ENCODE measurements around the gene RWDD1. TPM values are rescaled to one million over a fixed set of nuclear protein-coding genes. Genes with fewer than 3 reads are reported as not detected.
A peak's percentile ranks its signal among the peaks of the same experiment; 100 is the strongest.

RWDD1 gene
- total and polyA plus RNA-seq, 9 donors, result 52.3 to 65.7 (median 56.8) TPM

- Histone ChIP-seq H3K27me3 (ENCODE audit: control insufficient read depth, insufficient read depth, low read length) (peaks cover 3% of the 10 kb centered on the region), H3K36me3 (ENCODE audit: control insufficient read depth, insufficient read depth, low read length) (no peaks in the 10 kb centered on the region), H3K27ac (ENCODE audit: low read length) (no peak overlapping the region), H3K4me3 (ENCODE audit: low read length) (no peak overlapping the region), H3K4me1 (ENCODE audit: control insufficient read depth, insufficient read depth, low read length) (no peaks in the 10 kb centered on the region), H3K9me3 (replicated peaks; ENCODE audit: control insufficient read depth, low read depth, low read length) (no peaks in the 10 kb centered on the region)
- WGBS (ENCODE audit: insufficient coverage), result no CpG with 5 or more reads among the region's 1 CpG
- DNase-seq, result no peak
Measured at GRCh38 chr6:116556065-116556464, 15.2 kb upstream of the RWDD1 start.

GRCh38 chr6:116556814-116557415, 14.4 kb upstream of the RWDD1 start:
- no peak overlapping the region for H3K4me3 ChIP-seq (ENCODE audit: low read length)
- no peak for DNase-seq
- peaks cover 3% of the 10 kb centered on the region for H3K27me3 ChIP-seq (ENCODE audit: control insufficient read depth, insufficient read depth, low read length)
- H3K27ac ChIP-seq (ENCODE audit: low read length), result no peak overlapping the region
- WGBS (ENCODE audit: insufficient coverage), result no CpG with 5 or more reads among the region's 5 CpGs
- H3K36me3 ChIP-seq (ENCODE audit: control insufficient read depth, insufficient read depth, low read length), result no peaks in the 10 kb centered on the region
- no peaks in the 10 kb centered on the region for H3K4me1 ChIP-seq (ENCODE audit: control insufficient read depth, insufficient read depth, low read length)
- no peaks in the 10 kb centered on the region for H3K9me3 ChIP-seq (replicated peaks; ENCODE audit: control insufficient read depth, low read depth, low read length)

- H3K27ac ChIP-seq (ENCODE audit: low read length), result no peak overlapping the region
- H3K36me3 ChIP-seq (ENCODE audit: control insufficient read depth, insufficient read depth, low read length), result no peaks in the 10 kb centered on the region
- WGBS (ENCODE audit: insufficient coverage), result 16% methylated on average over 5 of the region's 5 CpGs
- H3K27me3 ChIP-seq (ENCODE audit: control insufficient read depth, insufficient read depth, low read length), result peaks cover 3% of the 10 kb centered on the region
- no peak overlapping the region for H3K4me3 ChIP-seq (ENCODE audit: low read length)
- no peaks in the 10 kb centered on the region for H3K4me1 ChIP-seq (ENCODE audit: control insufficient read depth, insufficient read depth, low read length)
- no peaks in the 10 kb centered on the region for H3K9me3 ChIP-seq (replicated peaks; ENCODE audit: control insufficient read depth, low read depth, low read length)
- peak; percentile 67 for DNase-seq
Measured at GRCh38 chr6:116557893-116558292, 13.4 kb upstream of the RWDD1 start.

GRCh38 chr6:116560130-116560529, 11.2 kb upstream of the RWDD1 start:
- no peak overlapping the region for H3K4me3 ChIP-seq (ENCODE audit: low read length)
- WGBS (ENCODE audit: insufficient coverage), result no CpG with 5 or more reads among the region's 2 CpGs
- DNase-seq, result no peak
- no peaks in the 10 kb centered on the region for H3K36me3 ChIP-seq (ENCODE audit: control insufficient read depth, insufficient read depth, low read length)
- H3K4me1 ChIP-seq (ENCODE audit: control insufficient read depth, insufficient read depth, low read length), result no peaks in the 10 kb centered on the region
- H3K27ac ChIP-seq (ENCODE audit: low read length), result no peak overlapping the region
- no peaks in the 10 kb centered on the region for H3K9me3 ChIP-seq (replicated peaks; ENCODE audit: control insufficient read depth, low read depth, low read length)
- no peaks in the 10 kb centered on the region for H3K27me3 ChIP-seq (ENCODE audit: control insufficient read depth, insufficient read depth, low read length)

GRCh38 chr6:116561377-116562018, 9.8 kb upstream of the RWDD1 start:
- Histone ChIP-seq H3K9me3 (replicated peaks; ENCODE audit: control insufficient read depth, low read depth, low read length) (no peaks in the 10 kb centered on the region), H3K36me3 (ENCODE audit: control insufficient read depth, insufficient read depth, low read length) (no peaks in the 10 kb centered on the region), H3K4me1 (ENCODE audit: control insufficient read depth, insufficient read depth, low read length) (no peaks in the 10 kb centered on the region), H3K4me3 (ENCODE audit: low read length) (no peak overlapping the region), H3K27ac (ENCODE audit: low read length) (no peak overlapping the region), H3K27me3 (ENCODE audit: control insufficient read depth, insufficient read depth, low read length) (peaks cover 6% of the 10 kb centered on the region)
- peak; percentile 82 for DNase-seq
- WGBS (ENCODE audit: insufficient coverage), result 46% methylated on average over 6 of the region's 9 CpGs

- no peaks in the 10 kb centered on the region for H3K36me3 ChIP-seq (ENCODE audit: control insufficient read depth, insufficient read depth, low read length)
- peaks cover 6% of the 10 kb centered on the region for H3K27me3 ChIP-seq (ENCODE audit: control insufficient read depth, insufficient read depth, low read length)
- no peaks in the 10 kb centered on the region for H3K4me1 ChIP-seq (ENCODE audit: control insufficient read depth, insufficient read depth, low read length)
- H3K9me3 ChIP-seq (replicated peaks; ENCODE audit: control insufficient read depth, low read depth, low read length), result no peaks in the 10 kb centered on the region
- DNase-seq, result no peak
- WGBS (ENCODE audit: insufficient coverage), result 88% methylated on average over 2 of the region's 4 CpGs
- H3K27ac ChIP-seq (ENCODE audit: low read length), result no peak overlapping the region
- H3K4me3 ChIP-seq (ENCODE audit: low read length), result no peak overlapping the region
Measured at GRCh38 chr6:116562019-116562403, 9.3 kb upstream of the RWDD1 start.

- Histone ChIP-seq H3K27me3 (ENCODE audit: control insufficient read depth, insufficient read depth, low read length) (peaks cover 6% of the 10 kb centered on the region), H3K4me3 (ENCODE audit: low read length) (no peak overlapping the region), H3K27ac (ENCODE audit: low read length) (no peak overlapping the region), H3K4me1 (ENCODE audit: control insufficient read depth, insufficient read depth, low read length) (no peaks in the 10 kb centered on the region), H3K9me3 (replicated peaks; ENCODE audit: control insufficient read depth, low read depth, low read length) (no peaks in the 10 kb centered on the region), H3K36me3 (ENCODE audit: control insufficient read depth, insufficient read depth, low read length) (no peaks in the 10 kb centered on the region)
- WGBS (ENCODE audit: insufficient coverage), result 60% methylated on average over 3 of the region's 3 CpGs
- DNase-seq, result no peak
Measured at GRCh38 chr6:116562614-116563013, 8.7 kb upstream of the RWDD1 start.

GRCh38 chr6:116563830-116564229, 7.5 kb upstream of the RWDD1 start:
- Histone ChIP-seq H3K4me3 (ENCODE audit: low read length) (no peak overlapping the region), H3K4me1 (ENCODE audit: control insufficient read depth, insufficient read depth, low read length) (no peaks in the 10 kb centered on the region), H3K27me3 (ENCODE audit: control insufficient read depth, insufficient read depth, low read length) (peaks cover 6% of the 10 kb centered on the region), H3K9me3 (replicated peaks; ENCODE audit: control insufficient read depth, low read depth, low read length) (no peaks in the 10 kb centered on the region), H3K27ac (ENCODE audit: low read length) (no peak overlapping the region), H3K36me3 (ENCODE audit: control insufficient read depth, insufficient read depth, low read length) (no peaks in the 10 kb centered on the region)
- 91% methylated on average over 9 of the region's 9 CpGs for WGBS (ENCODE audit: insufficient coverage)
- DNase-seq, result no peak

- WGBS (ENCODE audit: insufficient coverage), result no CpG with 5 or more reads among the region's 7 CpGs
- H3K9me3 ChIP-seq (replicated peaks; ENCODE audit: control insufficient read depth, low read depth, low read length), result no peaks in the 10 kb centered on the region
- H3K4me3 ChIP-seq (ENCODE audit: low read length), result no peak overlapping the region
- H3K4me1 ChIP-seq (ENCODE audit: control insufficient read depth, insufficient read depth, low read length), result no peaks in the 10 kb centered on the region
- H3K27ac ChIP-seq (ENCODE audit: low read length), result no peak overlapping the region
- H3K36me3 ChIP-seq (ENCODE audit: control insufficient read depth, insufficient read depth, low read length), result no peaks in the 10 kb centered on the region
- H3K27me3 ChIP-seq (ENCODE audit: control insufficient read depth, insufficient read depth, low read length), result peaks cover 6% of the 10 kb centered on the region
- DNase-seq, result no peak
Measured at GRCh38 chr6:116564311-116564710, 7.0 kb upstream of the RWDD1 start.

- Histone ChIP-seq H3K27me3 (ENCODE audit: control insufficient read depth, insufficient read depth, low read length) (peaks cover 6% of the 10 kb centered on the region), H3K4me3 (ENCODE audit: low read length) (no peak overlapping the region), H3K9me3 (replicated peaks; ENCODE audit: control insufficient read depth, low read depth, low read length) (no peaks in the 10 kb centered on the region), H3K36me3 (ENCODE audit: control insufficient read depth, insufficient read depth, low read length) (no peaks in the 10 kb centered on the region), H3K27ac (ENCODE audit: low read length) (no peak overlapping the region), H3K4me1 (ENCODE audit: control insufficient read depth, insufficient read depth, low read length) (no peaks in the 10 kb centered on the region)
- DNase-seq, result peak; percentile 17
- 43% methylated on average over 38 of the region's 42 CpGs for WGBS (ENCODE audit: insufficient coverage)
Measured at GRCh38 chr6:116564921-116565872, 6.1 kb upstream of the RWDD1 start.

Measured in muscle of leg (tissue), 11 donors.